HG03139 (cell line): Measurements from ENCODE around the gene IL12RB1.

ENCODE experiments used
- ATAC-seq: cut with Tn5 transposase; IDR thresholded peaks from one replicate; pipeline ENCODE4 v1.9.1; 2021; ENCODE audit not compliant: unreplicated experiment

The IL12RB1 gene

DNA sequence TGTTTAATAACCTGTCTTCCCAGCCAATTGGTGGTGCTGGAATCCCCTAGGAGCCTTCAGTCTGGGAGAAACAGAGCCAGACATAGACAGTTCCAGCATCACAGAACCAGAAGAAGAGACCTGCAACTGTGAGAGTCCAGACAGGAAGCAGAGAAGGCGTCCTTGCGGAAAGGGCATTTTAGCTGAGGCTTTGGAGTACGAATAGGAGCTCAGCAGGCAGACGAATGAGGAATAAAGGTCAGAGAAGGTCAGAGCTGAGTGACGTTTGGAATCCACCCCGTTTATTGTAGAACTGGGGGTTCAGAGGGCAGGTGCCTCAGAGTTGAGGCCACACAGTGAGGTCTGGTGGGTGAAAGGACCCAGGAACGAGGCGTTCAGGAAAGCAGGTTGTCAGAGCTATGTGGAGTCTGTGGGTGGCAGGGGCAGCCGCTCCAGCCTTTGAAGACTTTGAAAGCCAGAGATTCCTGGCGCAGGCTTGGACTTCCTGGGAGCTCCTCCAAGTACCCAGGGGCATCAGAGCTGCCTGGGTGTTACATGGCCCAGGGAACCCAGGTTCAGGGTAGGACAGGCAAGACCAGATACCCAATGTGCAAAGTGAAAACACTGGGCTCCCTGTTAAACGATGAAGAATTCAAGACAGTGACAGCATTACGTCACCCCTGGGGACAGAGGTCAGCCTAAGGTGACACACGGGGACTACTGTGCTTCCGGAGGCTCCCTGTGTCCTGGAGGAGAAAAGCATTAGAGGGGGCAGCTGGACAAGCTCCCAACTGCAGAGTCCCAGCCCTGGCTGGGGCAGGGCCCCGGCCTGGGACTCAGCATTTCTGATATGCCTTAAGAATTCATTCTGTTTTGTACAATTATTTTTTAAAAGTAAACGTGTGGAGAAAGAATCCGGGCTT, 73.3 kb downstream of the IL12RB1 start:
- ATAC-seq = no peak

DNA sequence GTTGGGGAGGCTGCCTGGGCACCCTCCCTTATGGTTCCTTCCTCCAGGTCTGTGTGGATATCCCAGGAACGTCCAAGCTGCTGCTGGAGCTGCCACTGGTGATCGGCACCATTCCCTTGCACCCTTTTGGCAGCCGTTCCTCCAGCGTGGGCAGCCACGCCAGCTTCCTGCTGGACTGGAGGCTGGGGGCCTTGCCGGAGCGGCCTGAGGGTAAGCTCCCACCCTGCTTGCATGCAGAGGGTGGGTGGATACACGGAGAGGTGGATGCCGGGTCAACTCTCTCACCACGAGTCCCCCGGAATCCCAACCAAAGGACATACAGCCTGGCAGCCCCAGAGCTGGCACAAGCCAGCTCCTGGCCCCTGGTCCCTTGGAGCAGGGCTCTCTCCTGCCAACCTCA, 76.6 kb downstream of the IL12RB1 start:
- ATAC-seq = no peak

DNA sequence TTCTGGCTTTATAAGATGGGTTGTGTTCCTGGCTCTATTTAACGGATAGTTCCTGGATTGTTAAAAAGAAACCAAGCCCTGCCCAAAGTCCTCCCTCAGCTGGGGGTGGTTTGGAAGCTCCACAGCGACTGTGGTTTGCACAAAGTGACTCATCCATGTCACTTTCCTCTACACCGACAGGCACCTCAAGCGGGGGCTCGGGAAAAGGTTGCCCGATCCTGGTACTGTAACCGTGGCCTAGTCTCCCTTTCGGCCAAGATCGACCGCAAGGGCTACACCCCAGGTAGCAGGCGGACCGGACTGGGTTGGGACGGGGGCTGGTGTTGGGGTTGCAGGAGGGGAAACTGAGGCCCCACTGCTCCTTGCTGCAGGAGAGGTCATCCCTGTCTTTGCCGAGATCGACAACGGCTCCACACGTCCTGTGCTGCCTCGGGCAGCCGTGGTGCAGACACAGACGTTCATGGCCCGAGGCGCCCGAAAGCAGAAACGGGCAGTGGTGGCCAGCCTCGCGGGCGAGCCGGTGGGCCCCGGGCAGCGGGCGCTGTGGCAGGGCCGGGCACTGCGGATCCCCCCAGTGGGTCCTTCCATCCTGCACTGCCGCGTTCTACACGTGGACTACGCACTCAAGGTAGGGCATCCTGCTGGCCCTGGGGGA, 77.2 kb downstream of the IL12RB1 start:
- ATAC-seq = no peak
